GM18858 (cell line): ENCODE data around the gene COL9A3.
"Not testable (repeated sequence)": the region's sequence is repeated elsewhere in the genome, so short reads cannot be mapped to it uniquely, and the experiment has no call there.

Experiments
- ATAC-seq: cut with Tn5 transposase; IDR thresholded peaks from one replicate; pipeline ENCODE4 v1.9.1; 2021; ENCODE audit not compliant: unreplicated experiment

COL9A3 gene

GRCh38 chr20:62832951-62833391, 16.1 kb downstream of the COL9A3 start:
- no peak for ATAC-seq

GRCh38 chr20:62834967-62835730, 18.3 kb downstream of the COL9A3 start:
- no peak for ATAC-seq

- no peak for ATAC-seq
Measured at GRCh38 chr20:62835931-62836861, 19.3 kb downstream of the COL9A3 start.

DNA sequence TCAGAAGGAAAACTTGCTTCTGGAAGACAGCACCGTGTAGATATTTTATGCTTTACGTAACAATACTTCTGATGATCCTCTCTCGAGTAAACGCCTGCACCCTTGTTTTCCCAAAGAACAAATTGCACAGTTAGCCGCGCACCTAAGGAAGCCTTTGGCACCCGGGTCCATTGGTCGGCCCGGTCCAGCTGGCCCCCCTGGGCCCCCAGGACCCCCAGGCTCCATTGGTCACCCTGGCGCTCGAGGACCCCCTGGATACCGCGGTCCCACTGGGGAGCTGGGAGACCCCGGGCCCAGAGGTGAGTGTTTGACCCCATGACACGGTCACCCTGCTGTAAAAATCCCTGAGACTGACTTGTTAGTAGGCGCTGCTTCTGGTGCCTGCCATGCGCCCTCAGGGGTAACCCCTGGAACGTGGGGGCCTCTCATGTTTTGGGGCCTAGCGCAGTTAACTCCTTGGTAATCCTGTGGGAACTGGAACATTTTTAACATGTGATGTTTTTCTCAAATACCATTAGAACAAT, 20.2 kb downstream of the COL9A3 start:
- ATAC-seq: no peak

DNA sequence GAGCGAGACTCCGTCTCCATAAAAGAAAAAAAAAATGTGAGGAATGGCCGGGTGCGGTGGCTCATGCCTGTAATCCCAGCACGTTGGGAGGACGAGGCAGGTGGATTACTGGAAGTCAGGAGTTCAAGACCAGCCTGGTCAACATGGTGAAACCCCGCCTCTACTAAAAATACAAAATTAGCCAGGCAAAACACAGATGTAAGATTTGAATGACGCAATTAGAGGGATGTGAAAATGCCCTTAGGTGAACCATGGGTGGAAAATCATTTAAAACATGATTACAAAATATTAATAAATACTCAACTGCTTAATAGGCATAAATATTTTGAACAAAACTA, 20.9 kb downstream of the COL9A3 start:
- ATAC-seq: no peak

- ATAC-seq: peak; percentile 62
Measured at GRCh38 chr20:62838128-62838891, 21.5 kb downstream of the COL9A3 start.

GRCh38 chr20:62839261-62839660, 22.4 kb downstream of the COL9A3 start:
- no peak for ATAC-seq

DNA sequence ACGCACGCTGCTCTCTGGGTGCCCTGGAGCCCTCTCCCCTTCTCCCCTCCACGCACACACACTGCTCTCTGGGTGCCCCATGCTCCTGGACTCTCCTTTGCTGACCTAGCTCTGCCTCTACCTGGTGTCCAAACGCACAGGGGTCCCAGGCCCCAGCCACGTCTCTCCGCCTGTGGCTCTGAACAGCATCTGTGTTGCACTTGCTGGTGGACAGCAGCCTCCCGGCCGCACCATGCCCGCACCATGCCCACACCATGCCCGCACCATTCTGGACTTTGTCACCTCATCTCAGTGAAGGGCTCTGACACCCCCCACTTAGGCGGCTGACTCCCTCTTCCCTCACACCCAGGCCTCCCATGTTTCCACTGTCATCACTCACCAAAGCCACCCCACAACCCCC, 23.0 kb downstream of the COL9A3 start:
- no peak for ATAC-seq

DNA sequence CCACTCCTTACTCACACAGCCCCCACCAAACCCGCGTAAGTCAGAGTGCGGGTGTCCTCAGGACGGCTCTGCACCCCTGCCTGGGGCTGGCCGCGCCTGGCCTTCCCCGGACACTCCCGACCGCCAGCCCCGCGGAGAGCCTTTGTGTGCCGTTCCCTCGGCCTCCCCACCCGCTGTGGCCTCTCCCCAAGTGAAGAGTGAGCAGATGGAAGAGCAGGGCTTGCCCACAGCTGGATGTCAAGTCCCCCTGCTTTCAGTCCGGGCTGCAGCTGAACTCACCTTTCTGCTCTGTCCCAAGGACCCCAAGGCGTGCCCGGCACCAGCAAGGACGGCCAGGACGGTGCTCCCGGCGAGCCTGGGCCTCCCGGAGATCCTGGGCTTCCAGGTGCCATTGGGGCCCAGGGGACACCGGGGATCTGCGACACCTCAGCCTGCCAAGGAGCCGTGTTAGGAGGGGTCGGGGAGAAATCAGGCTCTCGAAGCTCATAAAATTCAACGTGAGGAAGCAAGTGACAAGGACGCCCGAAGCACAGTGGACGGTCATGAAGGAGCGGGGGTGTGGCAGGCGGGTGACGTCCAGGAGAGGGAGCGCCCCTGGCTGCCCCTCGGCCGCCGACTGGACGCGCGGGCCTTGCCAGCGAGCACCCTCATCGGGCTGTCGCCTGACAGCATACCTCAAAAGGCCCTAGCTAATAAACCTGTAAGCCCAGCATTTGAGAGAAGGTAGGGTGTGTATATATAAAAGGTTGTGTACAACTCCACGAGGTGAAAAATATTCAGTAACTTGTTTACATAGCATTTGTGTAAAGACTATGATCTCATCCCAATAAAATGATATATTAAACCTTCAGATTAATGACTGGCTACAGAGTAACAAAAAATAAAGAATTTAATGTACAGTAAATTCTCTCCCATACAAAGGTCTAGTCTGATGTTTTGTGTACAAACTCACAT, 23.7 kb downstream of the COL9A3 start:
- no peak for ATAC-seq

DNA sequence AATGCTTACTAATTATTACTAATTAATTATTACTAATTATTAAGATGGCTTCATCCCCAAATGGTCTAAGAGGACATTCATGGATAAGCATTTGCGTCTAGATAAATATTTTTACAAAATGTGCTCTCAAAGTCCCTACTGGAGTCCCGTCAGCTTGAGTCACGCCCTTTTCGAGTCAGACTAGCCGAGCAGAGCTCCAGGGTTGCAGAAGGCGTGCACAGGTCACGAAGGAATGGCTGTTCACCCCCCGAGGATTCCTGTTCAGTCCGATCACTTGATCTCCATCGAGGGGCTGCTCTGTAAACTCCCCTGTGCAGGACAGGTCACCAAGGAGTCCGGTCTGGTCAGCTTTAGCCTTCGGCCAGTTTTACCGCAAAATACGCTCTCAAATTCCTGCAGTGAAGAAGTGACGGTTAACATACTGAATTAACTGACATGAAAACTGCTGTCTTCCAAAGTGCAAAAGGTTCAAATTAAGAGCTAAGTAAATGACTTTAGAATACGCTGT, 24.9 kb downstream of the COL9A3 start:
- no peak for ATAC-seq

GRCh38 chr20:62843656-62844055, 26.8 kb downstream of the COL9A3 start:
- no peak for ATAC-seq

DNA sequence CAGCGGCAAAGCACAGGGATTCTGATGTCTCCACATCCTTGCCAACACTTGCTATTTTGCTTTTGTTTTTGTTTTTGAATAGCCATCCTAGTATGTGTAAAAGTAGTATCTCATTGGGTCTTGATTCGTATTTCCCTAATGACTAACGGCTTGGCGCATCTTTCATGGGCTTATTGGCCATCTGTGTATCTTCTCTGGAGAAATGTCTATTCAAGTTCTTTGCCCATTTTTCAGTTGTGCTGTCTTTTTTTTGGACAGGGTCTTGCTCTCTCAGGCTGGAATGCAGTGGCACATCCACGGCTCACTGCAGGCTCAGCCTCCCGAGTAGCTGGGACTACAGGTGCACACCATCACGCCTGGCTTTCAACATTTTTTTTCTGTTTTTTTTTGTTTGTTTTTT, 27.3 kb downstream of the COL9A3 start:
- no peak for ATAC-seq

DNA sequence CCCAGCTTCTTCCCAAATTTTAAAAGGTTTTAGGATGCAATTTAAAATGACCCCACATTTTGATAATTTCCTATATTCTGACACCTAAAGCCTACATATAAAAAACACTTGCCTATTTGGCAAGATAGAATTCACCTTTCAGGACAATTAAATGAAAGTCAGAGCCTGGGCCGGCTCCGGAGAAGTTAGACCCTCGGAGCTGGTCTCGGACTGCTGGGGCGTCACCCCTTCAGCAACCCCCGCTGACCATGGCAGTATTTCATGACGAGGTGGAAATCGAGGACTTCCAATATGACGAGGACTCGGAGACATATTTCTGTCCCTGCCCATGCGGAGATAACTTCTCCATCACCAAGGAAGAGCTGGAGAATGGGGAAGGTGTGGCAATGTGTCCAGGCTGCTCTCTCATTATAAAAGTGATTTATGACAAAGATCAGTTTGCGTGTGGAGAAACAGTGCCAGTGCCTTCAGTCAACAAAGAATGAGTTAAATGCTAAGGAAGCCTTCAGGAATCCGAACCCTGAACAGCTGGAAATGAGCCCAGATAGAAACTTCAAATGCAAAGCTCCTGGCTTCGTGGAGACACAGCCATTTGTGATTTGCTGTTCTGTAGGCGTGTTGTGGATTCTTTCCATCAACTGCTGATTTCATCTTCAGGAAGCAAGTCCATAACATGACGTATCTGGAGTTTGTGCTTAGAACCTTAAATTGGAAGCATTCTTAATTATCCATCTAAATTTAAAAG, 28.7 kb downstream of the COL9A3 start:
- no peak for ATAC-seq

- no peak for ATAC-seq
Measured at GRCh38 chr20:62846166-62846890, 29.5 kb downstream of the COL9A3 start.

GRCh38 chr20:62848917-62849316, 32.1 kb downstream of the COL9A3 start:
- ATAC-seq: not testable (repeated sequence)

GRCh38 chr20:62849431-62849830, 32.6 kb downstream of the COL9A3 start:
- no peak for ATAC-seq

- ATAC-seq: no peak
Measured at GRCh38 chr20:62850333-62850974, 33.6 kb downstream of the COL9A3 start.

DNA sequence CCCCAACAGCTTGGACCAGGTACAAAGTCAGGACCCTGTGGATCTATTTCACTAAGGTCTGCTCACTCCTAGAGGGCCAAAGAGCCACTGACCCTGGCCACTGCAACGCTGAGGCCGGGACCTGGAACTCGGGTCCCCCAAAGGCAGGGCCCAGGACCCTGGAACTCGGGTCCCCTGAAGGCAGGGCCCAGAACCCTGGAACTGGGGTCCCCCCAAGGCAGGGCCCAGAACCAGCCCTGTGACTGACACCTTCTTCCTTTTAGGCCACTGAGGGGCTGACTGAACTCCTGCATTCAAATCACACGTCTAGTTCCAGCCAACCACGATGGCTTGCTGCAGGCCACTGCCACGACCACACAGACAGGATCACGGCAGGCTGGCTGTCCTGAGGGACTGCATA, 35.3 kb downstream of the COL9A3 start:
- ATAC-seq: no peak
